ENCODE data around the gene CFD.

The CFD gene

DNA sequence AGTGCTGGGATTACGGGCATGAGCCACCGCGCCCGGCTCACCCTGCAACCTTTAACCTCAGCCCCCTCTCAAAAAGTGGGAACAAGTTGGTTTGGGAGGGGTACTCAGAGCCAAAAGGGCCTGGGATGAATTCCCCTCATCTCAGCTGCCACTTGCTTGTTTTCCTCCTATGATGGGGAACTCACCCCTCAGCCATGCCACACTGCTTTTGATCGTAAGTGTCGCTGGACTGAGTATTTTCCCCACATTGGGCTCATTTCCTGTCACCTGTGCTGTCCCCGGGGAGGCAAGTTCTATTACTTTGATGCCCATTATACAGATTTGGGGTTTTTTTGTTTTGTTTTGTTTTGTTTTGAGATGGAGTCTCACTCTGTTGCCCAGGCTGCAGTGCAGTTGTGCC is 47.0 kb downstream of the CFD start:
- no peak for DNase-seq (ENCODE audit: low read depth)

- no peak for DNase-seq (ENCODE audit: low read depth)
Observed at GRCh38 chr19:907183-907853, 47.9 kb downstream of the CFD start.

DNA sequence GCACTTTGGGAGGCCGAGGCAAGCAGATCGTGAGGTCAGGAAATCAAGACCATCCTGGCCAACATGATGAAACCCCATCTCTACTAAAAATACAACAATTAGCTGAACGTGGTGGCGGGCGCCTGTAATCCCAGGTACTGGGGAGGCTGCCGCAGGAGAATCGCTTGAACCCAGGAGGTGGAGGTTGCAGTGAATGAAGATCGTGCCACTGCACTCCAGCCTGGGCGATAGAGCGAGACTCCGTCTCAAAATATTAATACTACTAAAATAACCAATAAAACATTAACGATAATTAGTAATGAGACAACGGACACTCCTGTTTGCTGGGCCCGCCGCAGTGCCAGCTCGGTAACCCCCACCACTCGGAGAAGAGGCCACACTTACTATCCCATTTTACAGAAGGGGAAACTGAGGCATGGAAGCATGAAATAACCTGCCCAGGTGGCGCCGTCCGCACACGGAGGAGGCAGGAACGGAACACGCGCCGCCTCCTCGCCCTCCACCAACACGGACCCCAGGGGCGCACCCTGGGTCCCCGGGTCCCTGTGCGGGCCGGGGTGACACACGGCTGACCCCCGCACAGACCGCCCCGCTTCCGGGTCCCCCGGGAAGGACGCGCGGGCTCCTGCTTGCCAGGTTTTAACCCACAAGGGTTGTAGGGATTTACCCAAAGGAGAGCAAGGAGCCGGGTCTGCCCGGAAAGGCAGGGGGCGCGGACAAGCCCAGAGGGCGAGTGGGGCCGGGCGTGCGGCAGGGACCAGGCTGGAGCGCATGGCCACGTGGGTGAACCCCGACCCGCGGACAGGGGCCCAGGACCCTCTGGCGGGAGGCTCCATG is 52.0 kb downstream of the CFD start:
- no peak for DNase-seq (ENCODE audit: low read depth)

DNA sequence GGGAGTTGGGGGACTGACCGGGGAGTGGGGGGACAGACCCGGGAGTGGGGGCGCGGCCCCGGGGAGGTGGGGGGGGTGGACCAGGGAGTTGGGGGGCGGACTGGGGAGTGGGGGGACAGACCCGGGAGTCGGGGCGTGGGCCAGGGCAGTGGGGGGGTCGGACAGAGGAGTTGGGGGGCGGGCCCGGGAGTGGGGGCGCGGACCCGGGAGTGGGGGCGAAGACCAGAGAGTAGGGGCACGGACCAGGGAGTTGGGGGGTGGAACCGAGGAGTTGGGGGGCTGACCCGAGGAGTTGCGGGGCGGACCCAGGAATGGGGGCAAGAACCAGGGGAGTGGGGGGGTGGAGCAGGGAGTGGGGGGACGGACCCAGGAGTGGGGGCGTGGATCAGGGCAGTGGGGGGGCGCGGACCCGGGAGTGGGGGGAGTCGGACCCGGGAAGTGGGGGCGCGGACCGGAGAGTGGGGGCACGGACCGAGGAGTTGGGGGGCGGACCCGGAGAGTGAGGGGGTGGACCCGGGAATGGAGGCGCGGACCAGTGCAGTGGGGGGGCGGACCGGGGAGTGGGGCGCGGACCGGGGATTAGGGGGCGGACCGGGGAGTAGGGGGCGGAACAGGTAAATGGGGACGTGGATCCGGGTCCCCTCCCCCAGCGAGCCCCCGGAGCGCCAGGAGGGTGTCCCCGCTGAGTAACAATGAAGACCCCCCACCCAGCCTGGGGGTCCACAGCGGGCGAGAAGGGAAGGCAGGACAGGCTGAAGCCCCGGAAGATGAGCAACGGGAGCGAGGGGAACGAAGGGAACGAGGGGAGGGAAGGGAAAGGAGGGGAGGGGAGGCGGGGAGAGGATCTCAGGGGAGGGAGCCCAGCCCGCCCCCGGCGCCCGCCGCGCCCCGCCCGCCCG is 53.0 kb downstream of the CFD start:
- no peak for DNase-seq (ENCODE audit: low read depth)

Measured in non-pigmented ciliary epithelial cell (primary cell).